Caco-2 (cell line): ENCODE data around the gene CNTF. TPM values are rescaled to one million over a fixed set of nuclear protein-coding genes. Genes with fewer than 3 reads are reported as not detected.

Experiments used
- BruUV-seq: library from RNA; stranded (reverse); fragments of 400-500 nt; replicated peaks from 2 replicates; lab custom pipeline; 2021; lab: Mats Ljungman, UMichigan
- CTCF ChIA-PET: fragments of 300-600 bp; sonication (Branson Sonifier 250); formaldehyde crosslinking; loops from one replicate; lab custom pipeline; 2022; ENCODE audit warnings: antibody characterized with exemption; lab: Charles Lee
- POLR2A ChIA-PET: fragments of 300-600 bp; sonication (Branson Sonifier 250); formaldehyde crosslinking; loops from one replicate; lab custom pipeline; 2022; ENCODE audit warnings: antibody characterized with exemption; lab: Charles Lee
- DNase-seq, 2 experiments: peaks; one replicate each; pipeline versions ENCODE4 v3.0.0 to v3.0.0-alpha.2; 2020 to 2022
- H3K27me3 ChIP-seq: replicated peaks from 2 replicates; pipeline ENCODE4 v1.6.0; 2011; ENCODE audit warnings: low read length; ENCODE audit not compliant: control insufficient read depth, insufficient read depth
- H3K36me3 ChIP-seq: 2 replicates; pipeline ENCODE4 v1.5.1; 2011; ENCODE audit warnings: low read length; ENCODE audit not compliant: control insufficient read depth, insufficient read depth
- H3K4me1 ChIP-seq: fragments of 250-450 bp; sonication (Bioruptor Pico); 2 replicates; pipeline ENCODE4 v1.5.1; 2020; ENCODE audit warnings: mild to moderate bottlenecking
- H3K4me3 ChIP-seq: 2 replicates; pipeline ENCODE4 v1.5.1; 2011; ENCODE audit warnings: low read depth, mild to moderate bottlenecking, control low read depth, low read length
- H3K9me3 ChIP-seq: fragments of 250-450 bp; sonication (Bioruptor Pico); 2 replicates; pipeline ENCODE4 v1.5.1; 2020; ENCODE audit warnings: mild to moderate bottlenecking, moderate library complexity
- H3K27ac Mint-ChIP-seq: one replicate; pipeline ENCODE4 v1.8.0; 2022; ENCODE audit warnings: mixed read lengths; ENCODE audit not compliant: unreplicated experiment
- H3K27me3 Mint-ChIP-seq: one replicate; pipeline ENCODE4 v1.8.0; 2022; ENCODE audit warnings: mixed read lengths; ENCODE audit not compliant: insufficient read depth, unreplicated experiment
- H3K36me3 Mint-ChIP-seq: one replicate; pipeline ENCODE4 v1.8.0; 2022; ENCODE audit warnings: mild to moderate bottlenecking, mixed read lengths; ENCODE audit not compliant: insufficient read depth, unreplicated experiment
- H3K4me1 Mint-ChIP-seq: one replicate; pipeline ENCODE4 v1.8.0; 2022; ENCODE audit warnings: low read depth, mixed read lengths; ENCODE audit not compliant: unreplicated experiment
- H3K4me3 Mint-ChIP-seq: one replicate; pipeline ENCODE4 v1.8.0; 2022; ENCODE audit warnings: mild to moderate bottlenecking, moderate library complexity, mixed read lengths; ENCODE audit not compliant: unreplicated experiment
- H3K9me3 Mint-ChIP-seq: one replicate; pipeline ENCODE4 v1.8.0; 2022; ENCODE audit warnings: mixed read lengths; ENCODE audit not compliant: unreplicated experiment
- CTCF ChIP-seq, 2 experiments: fragments of 200-600 bp in 1 of 2; IDR thresholded peaks; 1 replicate in 1 of 2; 2 replicates in 1 of 2; pipeline versions ENCODE4 v1.5.1 to v1.8.0; 2011 to 2022; ENCODE audit warnings: antibody characterized with exemption in 1 of 2, control low read depth in 1 of 2, inconsistent platforms in 1 of 2, low read depth in 1 of 2, low read length in 1 of 2, mild to moderate bottlenecking in 1 of 2, moderate library complexity in 1 of 2; ENCODE audit not compliant: insufficient read depth in 1 of 2, severe bottlenecking in 1 of 2, unreplicated experiment in 1 of 2
- intact Hi-C: fragments of 100-400 bp; cut with micrococcal nuclease; formaldehyde crosslinking; loops from one replicate; pipeline ENCODE4 v1.10.0; 2022; ENCODE audit not compliant: unreplicated experiment
- total RNA-seq: library from RNA; stranded (reverse); gene quantifications from 2 replicates; pipeline ENCODE4 v1.2.3, GENCODE V29; 2022

The CNTF gene
- total RNA-seq, 1 experiment from 2014 or later, result 3.3 TPM

- POLR2A ChIA-PET, result no interaction called here
- TF ChIP-seq CTCF (IDR thresholded peaks at IDR 0.05; ENCODE audit: insufficient read depth in 1 of 2, low read depth in 1 of 2, low read length in 1 of 2, severe bottlenecking in 1 of 2, unreplicated experiment in 1 of 2), result no peak
- Histone ChIP-seq H3K4me1 (peaks cover 27% of the 10 kb centered on the region), H3K4me3 (no peak overlapping the region), H3K9me3 (no peaks in the 10 kb centered on the region), H3K36me3 (peaks cover 1% of the 10 kb centered on the region; the same call in 1 of the 2 replicates), H3K27me3 (no peaks in the 10 kb centered on the region)
- no peak overlapping the region for H3K4me3 Mint-ChIP-seq
- no peak overlapping the region for H3K27ac Mint-ChIP-seq
- H3K4me1 Mint-ChIP-seq, result peaks cover 25% of the 10 kb centered on the region
- no TSS peak for BruUV-seq
- no peaks in the 10 kb centered on the region for H3K27me3 Mint-ChIP-seq
- CTCF ChIA-PET, result no interaction called here
- intact Hi-C loops, result no loop called here
- no peaks in the 10 kb centered on the region for H3K9me3 Mint-ChIP-seq
- DNase-seq, result no peak
- H3K36me3 Mint-ChIP-seq, result peaks cover 40% of the 10 kb centered on the region
These were observed 12.7 kb upstream of the CNTF start for GRCh38 chr11:58609723-58610122.

- ChIA-PET POLR2A (no interaction called here), CTCF (no interaction called here)
- peaks cover 74% of the 10 kb centered on the region for H3K36me3 Mint-ChIP-seq
- no peak overlapping the region for H3K27ac Mint-ChIP-seq
- Histone ChIP-seq H3K36me3 (peaks cover 1% of the 10 kb centered on the region; the same call in 1 of the 2 replicates), H3K4me1 (no peaks in the 10 kb centered on the region), H3K9me3 (no peaks in the 10 kb centered on the region), H3K4me3 (no peak overlapping the region), H3K27me3 (no peaks in the 10 kb centered on the region)
- H3K27me3 Mint-ChIP-seq, result no peaks in the 10 kb centered on the region
- no peak for TF ChIP-seq CTCF (IDR thresholded peaks at IDR 0.05; ENCODE audit: insufficient read depth in 1 of 2, low read depth in 1 of 2, low read length in 1 of 2, severe bottlenecking in 1 of 2, unreplicated experiment in 1 of 2)
- intact Hi-C loops, result no loop called here
- no peaks in the 10 kb centered on the region for H3K4me1 Mint-ChIP-seq
- no peak overlapping the region for H3K4me3 Mint-ChIP-seq
- no TSS peak for BruUV-seq
- no peak for DNase-seq
- H3K9me3 Mint-ChIP-seq, result no peaks in the 10 kb centered on the region
These were observed 9.2 kb upstream of the CNTF start for GRCh38 chr11:58613228-58613627.

GRCh38 chr11:58615559-58615958 lies 6.9 kb upstream of the CNTF start:
- TF ChIP-seq CTCF (IDR thresholded peaks at IDR 0.05; ENCODE audit: insufficient read depth in 1 of 2, low read depth in 1 of 2, low read length in 1 of 2, severe bottlenecking in 1 of 2, unreplicated experiment in 1 of 2), result no peak
- no peak overlapping the region for H3K4me3 Mint-ChIP-seq
- DNase-seq, result no peak
- H3K36me3 Mint-ChIP-seq, result peaks cover 92% of the 10 kb centered on the region
- H3K4me1 Mint-ChIP-seq, result no peaks in the 10 kb centered on the region
- Histone ChIP-seq H3K36me3 (peaks cover 3% of the 10 kb centered on the region; the same call in 1 of the 2 replicates), H3K4me3 (no peak overlapping the region), H3K4me1 (no peaks in the 10 kb centered on the region), H3K9me3 (no peaks in the 10 kb centered on the region), H3K27me3 (no peaks in the 10 kb centered on the region)
- POLR2A ChIA-PET, result no interaction called here
- H3K27me3 Mint-ChIP-seq, result no peaks in the 10 kb centered on the region
- intact Hi-C loops, result no loop called here
- no peaks in the 10 kb centered on the region for H3K9me3 Mint-ChIP-seq
- BruUV-seq, result no TSS peak
- H3K27ac Mint-ChIP-seq, result no peak overlapping the region
- CTCF ChIA-PET, result no interaction called here
